Fibroblast of mammary gland (primary cell): ENCODE data around the gene FBXW7.

ENCODE experiments used
- DNase-seq: peaks from one replicate; pipeline ENCODE4 v3.0.0-alpha.2; 2010; ENCODE audit warnings: low read depth
- H3K4me3 ChIP-seq: 2 replicates; pipeline ENCODE4 v1.5.1; 2011; ENCODE audit warnings: low read depth, mild to moderate bottlenecking, low read length, moderate library complexity; ENCODE audit not compliant: control insufficient read depth
- TF ChIP-seq, protein P1 (sequence below): conservative IDR thresholded peaks from 2 replicates; pipeline ENCODE4 v1.5.1; 2011; ENCODE audit warnings: low read depth, low read length, inconsistent platforms; ENCODE audit not compliant: control insufficient read depth, insufficient read depth

The FBXW7 gene

DNA sequence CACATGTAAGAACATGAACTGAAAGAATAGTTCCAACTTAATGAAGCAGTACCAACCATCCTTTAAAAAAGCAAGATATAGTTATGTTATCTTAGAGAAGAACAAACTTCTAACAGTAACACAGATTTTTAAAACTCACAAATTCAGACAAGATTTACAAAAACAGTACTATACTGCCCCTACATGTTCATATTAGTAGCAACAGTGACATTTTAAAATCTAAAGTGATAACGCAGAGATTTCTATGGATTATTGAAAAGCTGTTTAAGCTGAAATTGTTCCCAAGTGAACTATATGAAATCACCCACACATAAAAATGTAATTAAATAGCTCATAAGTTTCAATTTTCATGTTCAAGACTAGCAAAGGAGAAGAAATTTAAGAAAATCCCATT is 166.0 kb downstream of the FBXW7 start:
- H3K4me3 ChIP-seq = no peak overlapping the region
- TF ChIP-seq, protein P1, sequence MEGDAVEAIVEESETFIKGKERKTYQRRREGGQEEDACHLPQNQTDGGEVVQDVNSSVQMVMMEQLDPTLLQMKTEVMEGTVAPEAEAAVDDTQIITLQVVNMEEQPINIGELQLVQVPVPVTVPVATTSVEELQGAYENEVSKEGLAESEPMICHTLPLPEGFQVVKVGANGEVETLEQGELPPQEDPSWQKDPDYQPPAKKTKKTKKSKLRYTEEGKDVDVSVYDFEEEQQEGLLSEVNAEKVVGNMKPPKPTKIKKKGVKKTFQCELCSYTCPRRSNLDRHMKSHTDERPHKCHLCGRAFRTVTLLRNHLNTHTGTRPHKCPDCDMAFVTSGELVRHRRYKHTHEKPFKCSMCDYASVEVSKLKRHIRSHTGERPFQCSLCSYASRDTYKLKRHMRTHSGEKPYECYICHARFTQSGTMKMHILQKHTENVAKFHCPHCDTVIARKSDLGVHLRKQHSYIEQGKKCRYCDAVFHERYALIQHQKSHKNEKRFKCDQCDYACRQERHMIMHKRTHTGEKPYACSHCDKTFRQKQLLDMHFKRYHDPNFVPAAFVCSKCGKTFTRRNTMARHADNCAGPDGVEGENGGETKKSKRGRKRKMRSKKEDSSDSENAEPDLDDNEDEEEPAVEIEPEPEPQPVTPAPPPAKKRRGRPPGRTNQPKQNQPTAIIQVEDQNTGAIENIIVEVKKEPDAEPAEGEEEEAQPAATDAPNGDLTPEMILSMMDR = peak; percentile 40
- DNase-seq = no peak

DNA sequence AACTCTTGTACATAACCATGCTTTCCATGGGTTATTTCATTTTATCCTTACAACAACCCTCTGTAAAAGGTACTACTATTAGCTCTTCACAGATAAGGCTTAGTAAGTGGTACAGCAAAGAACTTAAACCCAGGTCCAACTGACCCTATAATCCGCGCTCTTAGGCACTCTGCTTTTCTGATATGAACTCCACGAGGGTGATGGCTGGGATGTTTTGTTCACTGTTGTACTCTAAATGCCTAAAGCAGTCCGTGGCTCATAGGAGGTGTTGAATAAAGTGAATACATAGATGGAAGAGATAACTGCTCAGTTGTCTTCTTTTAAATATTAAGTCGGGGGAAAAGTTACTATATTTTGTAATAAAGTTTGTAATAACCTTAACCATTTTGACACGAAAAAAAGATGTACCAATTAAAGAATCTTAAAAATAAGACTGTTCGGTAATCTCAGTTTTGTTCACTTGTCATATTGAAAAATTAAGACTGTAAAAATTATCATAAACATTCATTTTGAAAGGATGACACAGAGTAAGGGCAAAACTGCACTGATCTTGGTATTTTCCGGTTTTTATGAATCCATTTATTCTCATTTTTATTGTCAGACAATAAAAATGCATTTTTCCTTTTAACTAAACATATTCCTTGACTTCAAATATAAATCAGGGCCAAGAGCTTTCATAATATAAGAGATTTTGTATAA is 166.5 kb downstream of the FBXW7 start:
- H3K4me3 ChIP-seq = no peak overlapping the region
- TF ChIP-seq, protein P1 = no peak
- no peak for DNase-seq

DNA sequence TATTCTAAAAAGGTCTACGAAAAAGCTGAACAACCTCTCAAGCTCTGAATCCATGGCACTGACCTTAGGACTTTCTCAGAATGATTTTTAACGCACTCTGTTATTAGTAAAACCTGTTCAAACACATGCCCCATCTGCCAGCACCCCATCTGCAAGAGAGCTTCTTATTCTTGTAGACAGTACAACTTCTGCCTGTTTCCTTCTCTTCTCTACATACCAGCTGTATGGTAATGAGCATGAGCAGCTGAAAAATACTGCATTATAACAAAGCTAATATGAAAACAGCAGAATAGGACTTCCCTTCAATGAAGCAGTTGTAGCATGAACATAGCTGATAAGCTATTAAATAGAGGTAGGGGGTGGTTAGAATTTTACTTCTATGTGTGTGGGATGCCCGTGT is 167.9 kb downstream of the FBXW7 start:
- no peak for DNase-seq
- no peak overlapping the region for H3K4me3 ChIP-seq
- TF ChIP-seq, protein P1 = no peak

DNA sequence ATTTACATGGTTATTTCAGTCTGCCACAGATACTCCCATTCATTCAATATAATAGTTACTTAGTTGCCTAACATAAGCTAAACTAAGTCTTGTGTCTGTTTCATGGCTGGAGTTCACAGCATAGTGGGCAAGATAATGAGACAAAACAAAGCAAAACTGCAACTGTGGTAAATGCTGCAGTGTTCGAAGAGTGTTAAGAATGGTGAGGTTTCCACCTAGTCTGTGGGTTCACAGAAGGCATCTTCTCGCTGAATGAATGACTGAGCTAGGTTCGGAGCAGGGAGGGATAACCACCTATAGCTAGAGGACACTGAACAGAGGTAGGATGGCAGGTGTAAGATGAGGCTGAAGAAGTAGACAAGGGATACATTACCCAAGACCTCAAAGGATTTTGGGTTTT is 171.0 kb downstream of the FBXW7 start:
- TF ChIP-seq, protein P1 = no peak
- no peak overlapping the region for H3K4me3 ChIP-seq
- no peak for DNase-seq

DNA sequence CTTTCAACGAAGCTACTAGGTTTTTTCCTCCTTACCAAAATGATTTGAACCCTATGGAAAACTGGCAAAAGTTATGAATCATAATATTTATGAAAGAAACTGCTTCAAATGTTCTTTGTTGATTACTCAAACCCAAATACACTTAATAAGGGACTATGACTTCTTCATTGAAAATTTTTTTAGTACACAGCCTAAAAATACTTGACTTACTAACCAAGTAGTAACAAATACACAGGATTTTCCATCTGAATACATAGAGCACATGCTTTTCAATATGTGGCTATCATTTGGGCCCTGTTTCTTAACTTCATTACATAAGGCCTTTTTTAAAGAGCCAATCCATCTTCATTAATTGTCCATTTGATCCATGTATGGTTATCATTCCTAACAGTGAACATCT is 171.5 kb downstream of the FBXW7 start:
- TF ChIP-seq, protein P1 = no peak
- DNase-seq = no peak
- H3K4me3 ChIP-seq = no peak overlapping the region

DNA sequence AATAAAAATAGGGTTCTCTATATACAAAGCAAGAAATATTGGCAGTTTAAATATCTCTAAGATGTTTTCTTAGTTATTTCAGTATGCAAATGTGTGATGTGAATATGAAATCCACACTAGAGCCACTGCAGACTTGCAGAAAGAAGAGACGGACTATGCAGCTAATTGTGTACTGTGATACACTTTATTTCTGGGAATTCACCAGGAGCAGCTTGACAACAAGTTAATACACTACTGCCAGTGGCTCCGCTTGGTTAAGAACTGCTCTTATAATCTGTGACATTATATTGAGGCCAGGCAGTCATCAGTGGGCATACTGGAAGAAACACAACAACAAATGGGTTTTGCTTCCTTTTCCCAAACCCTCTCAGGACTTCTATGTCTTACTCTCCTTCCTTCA is 172.0 kb downstream of the FBXW7 start:
- no peak overlapping the region for H3K4me3 ChIP-seq
- TF ChIP-seq, protein P1 = no peak
- no peak for DNase-seq

DNA sequence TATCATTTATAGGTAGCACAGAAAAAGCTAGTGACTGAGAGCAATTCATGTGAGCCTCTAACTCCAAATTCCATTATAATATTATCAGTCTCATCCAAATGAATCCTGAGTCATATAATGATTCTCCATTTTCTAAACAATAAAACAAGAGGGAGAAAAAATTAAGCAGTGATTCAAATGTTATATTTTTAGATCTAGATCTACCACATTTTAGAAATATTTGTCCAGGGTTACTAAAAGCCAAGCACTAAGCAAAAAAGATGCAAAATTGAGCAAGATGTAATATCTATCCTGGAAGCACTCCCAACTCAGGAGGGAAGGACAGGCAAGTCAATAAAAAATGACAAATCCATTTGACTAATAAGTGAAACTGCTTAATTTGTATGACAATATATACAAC is 172.8 kb downstream of the FBXW7 start:
- H3K4me3 ChIP-seq = no peak overlapping the region
- TF ChIP-seq, protein P1 = no peak
- peak; percentile 57 for DNase-seq
